Measurements from ENCODE around the gene SDR9C7. TPM values are rescaled to one million over a fixed set of nuclear protein-coding genes. Genes with fewer than 3 reads are reported as not detected.
"Not testable (repeated sequence)": the region's sequence is repeated elsewhere in the genome, so short reads cannot be mapped to it uniquely, and the experiment has no call there.

Gene SDR9C7
- total RNA-seq (not detected), polyA plus RNA-seq (not detected)

GRCh38 chr12:56933826-56934625, at the start of gene SDR9C7:
SDR9C7 (minus strand) TSS chr12:56934408; CDS start chr12:56934261, 147 bp downstream.
- no peak for FAIRE-seq
- no peaks in the 10 kb centered on the region for H3K9me3 ChIP-seq
- DNase-seq: no peak
- no peak for TF ChIP-seq CTCF (IDR thresholded peaks at IDR 0.05)
- H3K27me3 ChIP-seq: no peaks in the 10 kb centered on the region
- no peak within 1 kb of the TSS for H3K4me3 ChIP-seq
- no peaks in the 10 kb centered on the region for H3K4me1 ChIP-seq
- no peaks in the 10 kb centered on the region for H3K36me3 ChIP-seq
- intact Hi-C loops (cut with DNase I): no loop called here
- WGBS, 2 donors: 79 to 88% methylated on average over 15 of the region's 15 CpGs
- ATAC-seq: no peak
- H3K27ac ChIP-seq: no peak within 1 kb of the TSS

- no peak for FAIRE-seq
These were observed 49.2 kb upstream of the SDR9C7 start for GRCh38 chr12:56983386-56983785.

GRCh38 chr12:56982578-56983236, 48.5 kb upstream of the SDR9C7 start:
- FAIRE-seq; H3K27me3 ChIP-seq; H3K36me3 ChIP-seq; ATAC-seq; H3K27ac ChIP-seq; H3K9me3 ChIP-seq; H3K4me3 ChIP-seq; DNase-seq; intact Hi-C loops (cut with DNase I); H3K4me1 ChIP-seq: not testable (repeated sequence)
- WGBS, 2 donors: 79 to 89% methylated on average over 3 of the region's 3 CpGs

More at GRCh38 chr12:56983386-56983785, 49.2 kb upstream of the SDR9C7 start:
- intact Hi-C loops (cut with DNase I): no loop called here
- no peaks in the 10 kb centered on the region for H3K27me3 ChIP-seq
- no peaks in the 10 kb centered on the region for H3K9me3 ChIP-seq
- no peak overlapping the region for H3K27ac ChIP-seq
- no peaks in the 10 kb centered on the region for H3K36me3 ChIP-seq
- no peak for DNase-seq
- 65 to 76% methylated on average over 4 of the region's 4 CpGs for WGBS, 2 donors
- no peak for TF ChIP-seq CTCF (IDR thresholded peaks at IDR 0.05)
- H3K4me3 ChIP-seq: no peak overlapping the region
- H3K4me1 ChIP-seq: no peaks in the 10 kb centered on the region
- no peak for ATAC-seq

- FAIRE-seq (no peak), DNase-seq (no peak), ATAC-seq (no peak)
- Histone ChIP-seq H3K27ac (no peak overlapping the region), H3K36me3 (no peaks in the 10 kb centered on the region), H3K4me3 (no peak overlapping the region), H3K4me1 (no peaks in the 10 kb centered on the region), H3K9me3 (no peaks in the 10 kb centered on the region), H3K27me3 (no peaks in the 10 kb centered on the region)
- intact Hi-C loops (cut with DNase I): no loop called here
- TF ChIP-seq CTCF (IDR thresholded peaks at IDR 0.05): no peak
- WGBS, 2 donors: 92 to 98% methylated on average over 4 of the region's 4 CpGs
These were observed 46.8 kb upstream of the SDR9C7 start for GRCh38 chr12:56980941-56981530.

- no peak overlapping the region for H3K27ac ChIP-seq
- no peak overlapping the region for H3K4me3 ChIP-seq
- intact Hi-C loops (cut with DNase I): no loop called here
- H3K9me3 ChIP-seq: no peaks in the 10 kb centered on the region
- H3K36me3 ChIP-seq: no peaks in the 10 kb centered on the region
- no peaks in the 10 kb centered on the region for H3K4me1 ChIP-seq
- no peaks in the 10 kb centered on the region for H3K27me3 ChIP-seq
- DNase-seq: no peak
- no peak for TF ChIP-seq CTCF (IDR thresholded peaks at IDR 0.05)
- WGBS, 2 donors: 94 to 96% methylated on average over 6 of the region's 6 CpGs
- no peak for ATAC-seq
- FAIRE-seq: no peak
These were observed 46.1 kb upstream of the SDR9C7 start for GRCh38 chr12:56980268-56980667.
